KMS-11 (cell line): ENCODE results near the gene INTU.
"Not testable (repeated sequence)": the region's sequence is repeated elsewhere in the genome, so short reads cannot be mapped to it uniquely, and the experiment has no call there.

Experiments used
- H2AFZ ChIP-seq: fragments of 200-600 bp; sonication (generic); 2 replicates; pipeline ENCODE4 v1.6.1; 2016; ENCODE audit warnings: antibody characterized with exemption, mixed run types, low read depth
- H3K27ac ChIP-seq: fragments of 200-600 bp; sonication (generic); 2 replicates; pipeline ENCODE4 v1.6.1; 2016; ENCODE audit warnings: mild to moderate bottlenecking, mixed run types
- H3K27me3 ChIP-seq: fragments of 200-600 bp; sonication (generic); 2 replicates; pipeline ENCODE4 v1.6.1; 2017; ENCODE audit warnings: mild to moderate bottlenecking, low read depth, mixed run types, moderate library complexity; ENCODE audit not compliant: insufficient read depth
- H3K36me3 ChIP-seq: fragments of 200-600 bp; sonication (generic); 2 replicates; pipeline ENCODE4 v1.6.1; 2017; ENCODE audit warnings: mild to moderate bottlenecking, mixed run types; ENCODE audit not compliant: insufficient read depth
- H3K4me1 ChIP-seq: fragments of 200-600 bp; sonication (generic); 2 replicates; pipeline ENCODE4 v1.6.1; 2016; ENCODE audit warnings: mild to moderate bottlenecking, low read depth, mixed run types; ENCODE audit not compliant: poor library complexity, severe bottlenecking
- H3K4me2 ChIP-seq: fragments of 200-600 bp; sonication (generic); 2 replicates; pipeline ENCODE4 v1.7.0; 2016; ENCODE audit warnings: mild to moderate bottlenecking, mixed run types
- H3K4me3 ChIP-seq: fragments of 200-600 bp; sonication (generic); IDR thresholded peaks from 2 replicates; pipeline ENCODE4 v1.6.1; 2017; ENCODE audit warnings: low read depth, low read length, mixed read lengths; ENCODE audit not compliant: insufficient read depth
- H3K79me2 ChIP-seq: fragments of 200-600 bp; sonication (generic); 2 replicates; pipeline ENCODE4 v1.6.1; 2016; ENCODE audit warnings: low read depth, mixed run types; ENCODE audit not compliant: insufficient read depth
- H3K9ac ChIP-seq: fragments of 200-600 bp; sonication (generic); 2 replicates; pipeline ENCODE4 v1.6.1; 2016; ENCODE audit warnings: mild to moderate bottlenecking, mixed run types
- H4K20me1 ChIP-seq: fragments of 200-600 bp; sonication (generic); 2 replicates; pipeline ENCODE4 v1.6.1; 2016; ENCODE audit warnings: mild to moderate bottlenecking, mixed run types; ENCODE audit not compliant: insufficient read depth
- TF ChIP-seq, protein P1 (sequence below): fragments of 200-600 bp; sonication (generic); conservative IDR thresholded peaks from 2 replicates; pipeline ENCODE4 v1.6.1; 2017; ENCODE audit warnings: low read depth, mild to moderate bottlenecking, antibody characterized with exemption, low read length, moderate library complexity, mixed read lengths

INTU gene

DNA sequence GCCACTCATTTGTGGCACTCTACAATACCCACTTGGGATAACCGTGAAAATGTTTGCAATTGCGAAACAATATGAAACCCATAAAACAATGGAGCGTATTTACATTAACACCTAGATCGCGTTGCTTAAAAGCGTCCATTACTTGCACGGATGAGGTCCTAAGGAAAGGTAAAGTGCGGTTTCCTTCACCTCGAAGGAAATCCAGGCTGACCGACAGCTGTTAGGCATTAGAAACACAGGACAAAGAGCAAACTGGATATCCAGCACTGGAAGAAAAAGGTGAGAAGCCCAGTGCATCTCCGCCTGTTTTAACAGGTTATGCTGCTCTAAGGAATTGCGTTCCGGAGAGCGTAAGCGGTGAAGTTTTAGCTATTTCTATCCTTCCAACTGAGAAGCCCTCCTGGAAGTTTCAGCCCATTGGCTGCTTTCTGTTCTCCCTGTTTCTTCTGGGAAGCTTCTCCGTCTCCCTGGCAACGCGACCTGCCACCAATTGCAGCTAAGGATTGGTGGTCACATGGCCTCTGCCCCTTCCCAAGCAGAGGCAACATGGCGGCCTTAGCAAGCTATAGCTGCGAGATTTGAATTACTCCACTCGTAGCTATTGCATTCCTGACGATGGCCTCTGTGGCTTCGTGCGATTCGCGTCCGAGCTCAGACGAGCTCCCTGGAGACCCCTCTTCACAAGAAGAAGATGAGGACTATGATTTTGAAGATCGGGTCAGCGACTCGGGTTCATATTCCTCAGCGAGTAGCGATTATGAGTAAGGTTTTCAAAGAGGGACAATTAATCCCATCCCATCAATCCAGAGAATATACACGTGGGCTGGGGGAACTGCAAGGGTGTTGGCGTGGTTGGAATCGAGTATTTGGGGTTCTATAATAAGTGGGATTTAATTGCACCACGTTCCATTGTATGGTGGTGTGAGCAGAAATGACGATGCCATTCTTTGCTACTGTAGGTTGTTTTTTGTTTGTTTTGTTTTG, at the start of gene INTU:
INTU (plus strand) TSS at position 538 of the 984 bp plus-strand sequence; CDS start at position 616, 78 bp downstream.
- peak within 1 kb of the TSS; percentile 44 for H2AFZ ChIP-seq
- peak within 1 kb of the TSS; percentile 20; the same call in 1 of the 2 replicates for H3K9ac ChIP-seq
- no peak within 1 kb of the TSS for H3K27ac ChIP-seq
- no peaks in the 10 kb centered on the region for H3K79me2 ChIP-seq
- peak within 1 kb of the TSS; percentile 14; the same call in 1 of the 2 replicates for H3K4me2 ChIP-seq
- no peaks in the 10 kb centered on the region for H3K36me3 ChIP-seq
- TF ChIP-seq, protein P1, sequence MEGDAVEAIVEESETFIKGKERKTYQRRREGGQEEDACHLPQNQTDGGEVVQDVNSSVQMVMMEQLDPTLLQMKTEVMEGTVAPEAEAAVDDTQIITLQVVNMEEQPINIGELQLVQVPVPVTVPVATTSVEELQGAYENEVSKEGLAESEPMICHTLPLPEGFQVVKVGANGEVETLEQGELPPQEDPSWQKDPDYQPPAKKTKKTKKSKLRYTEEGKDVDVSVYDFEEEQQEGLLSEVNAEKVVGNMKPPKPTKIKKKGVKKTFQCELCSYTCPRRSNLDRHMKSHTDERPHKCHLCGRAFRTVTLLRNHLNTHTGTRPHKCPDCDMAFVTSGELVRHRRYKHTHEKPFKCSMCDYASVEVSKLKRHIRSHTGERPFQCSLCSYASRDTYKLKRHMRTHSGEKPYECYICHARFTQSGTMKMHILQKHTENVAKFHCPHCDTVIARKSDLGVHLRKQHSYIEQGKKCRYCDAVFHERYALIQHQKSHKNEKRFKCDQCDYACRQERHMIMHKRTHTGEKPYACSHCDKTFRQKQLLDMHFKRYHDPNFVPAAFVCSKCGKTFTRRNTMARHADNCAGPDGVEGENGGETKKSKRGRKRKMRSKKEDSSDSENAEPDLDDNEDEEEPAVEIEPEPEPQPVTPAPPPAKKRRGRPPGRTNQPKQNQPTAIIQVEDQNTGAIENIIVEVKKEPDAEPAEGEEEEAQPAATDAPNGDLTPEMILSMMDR: no peak
- H3K4me1 ChIP-seq: no peaks in the 10 kb centered on the region
- H3K27me3 ChIP-seq: no peaks in the 10 kb centered on the region
- no peak within 1 kb of the TSS for H3K4me3 ChIP-seq
- no peaks in the 10 kb centered on the region for H4K20me1 ChIP-seq

DNA sequence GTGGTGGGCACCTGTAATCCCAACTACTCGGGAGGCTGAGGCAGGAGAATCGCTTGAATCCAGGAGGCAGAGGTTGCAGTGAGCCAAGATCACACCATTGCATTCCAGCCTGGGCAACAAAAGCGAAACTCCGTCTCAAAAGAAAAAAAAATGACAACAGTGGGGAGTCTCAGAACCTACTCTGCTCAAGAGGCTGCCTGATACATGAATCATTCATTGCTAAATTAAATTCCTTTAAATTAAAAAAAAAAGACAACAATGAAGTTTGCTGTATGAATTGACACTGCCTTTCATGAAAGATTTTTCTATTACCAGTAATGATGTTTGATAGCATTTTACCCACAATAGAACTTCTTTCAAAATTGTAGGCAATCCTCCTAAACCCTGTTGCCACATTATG, 46.3 kb upstream of the INTU start:
- not testable (repeated sequence) for H3K79me2 ChIP-seq, H3K4me3 ChIP-seq, H3K4me1 ChIP-seq, H3K27ac ChIP-seq, H3K27me3 ChIP-seq, H2AFZ ChIP-seq, H3K9ac ChIP-seq, H3K4me2 ChIP-seq, H4K20me1 ChIP-seq, H3K36me3 ChIP-seq

DNA sequence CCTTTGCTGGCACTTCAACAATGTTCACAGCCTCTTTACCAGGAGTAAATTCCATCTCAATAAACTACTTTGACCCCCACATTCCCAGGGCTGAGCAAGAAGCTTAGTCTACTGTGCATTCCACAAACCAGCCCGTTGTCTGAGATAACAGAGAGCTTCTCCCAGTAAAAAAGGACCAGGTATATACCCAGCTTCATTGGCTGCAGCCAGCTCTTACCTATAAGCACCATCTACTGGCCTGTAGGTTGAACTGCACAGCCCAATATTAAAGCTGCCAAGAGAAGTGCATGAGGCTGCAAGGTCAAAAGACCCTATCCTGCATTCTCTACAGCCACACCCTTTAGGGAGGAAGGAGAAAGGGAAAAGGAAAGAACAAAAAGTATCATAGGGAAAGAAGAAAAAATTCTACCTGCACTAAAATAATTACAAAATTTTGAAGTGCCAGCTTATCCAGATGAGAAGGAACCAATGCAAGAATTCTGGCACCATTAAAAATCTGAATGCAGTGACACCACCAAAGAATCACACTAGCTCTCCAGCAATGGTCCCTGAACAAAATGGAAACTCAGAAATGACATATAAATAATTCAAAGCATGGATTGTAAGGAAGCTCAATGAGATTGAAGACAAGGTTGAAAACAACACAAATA, 45.7 kb upstream of the INTU start:
- no peak overlapping the region for H3K4me2 ChIP-seq
- no peak overlapping the region for H3K27ac ChIP-seq
- H3K79me2 ChIP-seq: no peaks in the 10 kb centered on the region
- TF ChIP-seq, protein P1: peak; percentile 87
- H3K9ac ChIP-seq: no peak overlapping the region
- H3K36me3 ChIP-seq: no peaks in the 10 kb centered on the region
- no peak overlapping the region for H2AFZ ChIP-seq
- H3K27me3 ChIP-seq: no peaks in the 10 kb centered on the region
- H3K4me1 ChIP-seq: no peaks in the 10 kb centered on the region
- H3K4me3 ChIP-seq: no peak overlapping the region
- no peaks in the 10 kb centered on the region for H4K20me1 ChIP-seq

DNA sequence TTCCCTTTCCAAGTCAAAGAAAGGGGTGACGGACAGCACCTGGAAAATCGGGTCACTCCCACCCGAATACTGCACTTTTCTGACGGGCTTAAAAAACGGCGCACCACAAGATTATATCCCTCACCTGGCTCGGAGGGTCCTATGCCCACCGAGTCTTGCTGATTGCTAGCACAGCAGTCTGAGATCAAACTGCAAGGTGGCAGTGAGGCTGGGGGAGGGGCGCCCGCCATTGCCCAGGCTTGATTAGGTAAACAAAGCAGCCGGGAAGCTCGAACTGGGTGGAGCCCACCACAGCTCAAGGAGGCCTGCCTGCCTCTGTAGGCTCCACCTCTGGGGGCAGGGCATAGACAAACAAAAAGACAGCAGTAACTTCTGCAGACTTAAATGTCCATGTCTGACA, 43.6 kb upstream of the INTU start:
- not testable (repeated sequence) for H4K20me1 ChIP-seq, H3K4me2 ChIP-seq, H3K27me3 ChIP-seq, H2AFZ ChIP-seq, H3K4me1 ChIP-seq, H3K79me2 ChIP-seq, H3K36me3 ChIP-seq, H3K9ac ChIP-seq, H3K4me3 ChIP-seq, H3K27ac ChIP-seq

DNA sequence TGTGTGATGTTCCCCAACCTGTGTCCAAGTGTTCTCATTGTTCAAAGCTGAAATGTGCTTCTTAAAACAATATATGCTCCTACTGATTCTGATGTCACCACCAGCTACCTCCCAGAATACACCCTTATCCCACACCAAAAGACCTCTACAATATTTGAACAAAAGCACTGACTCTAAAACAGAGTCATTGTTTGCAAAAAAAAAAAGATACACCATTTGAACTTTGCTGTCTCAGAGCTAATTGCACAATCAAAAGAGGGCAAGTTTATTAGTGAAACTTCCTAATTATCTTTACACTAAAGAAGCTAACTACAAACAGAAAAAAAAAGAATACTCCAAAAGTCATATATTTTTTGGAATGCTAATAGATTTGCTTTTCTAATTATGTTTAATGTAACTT, 34.1 kb upstream of the INTU start:
- Histone ChIP-seq H4K20me1 (no peaks in the 10 kb centered on the region), H2AFZ (no peak overlapping the region), H3K27ac (no peak overlapping the region), H3K9ac (no peak overlapping the region), H3K4me2 (no peak overlapping the region), H3K4me1 (no peaks in the 10 kb centered on the region), H3K4me3 (no peak overlapping the region), H3K79me2 (no peaks in the 10 kb centered on the region), H3K27me3 (no peaks in the 10 kb centered on the region), H3K36me3 (no peaks in the 10 kb centered on the region)
- TF ChIP-seq, protein P1: no peak
